Measurements from ENCODE around the gene MINK1.

MINK1 gene

DNA sequence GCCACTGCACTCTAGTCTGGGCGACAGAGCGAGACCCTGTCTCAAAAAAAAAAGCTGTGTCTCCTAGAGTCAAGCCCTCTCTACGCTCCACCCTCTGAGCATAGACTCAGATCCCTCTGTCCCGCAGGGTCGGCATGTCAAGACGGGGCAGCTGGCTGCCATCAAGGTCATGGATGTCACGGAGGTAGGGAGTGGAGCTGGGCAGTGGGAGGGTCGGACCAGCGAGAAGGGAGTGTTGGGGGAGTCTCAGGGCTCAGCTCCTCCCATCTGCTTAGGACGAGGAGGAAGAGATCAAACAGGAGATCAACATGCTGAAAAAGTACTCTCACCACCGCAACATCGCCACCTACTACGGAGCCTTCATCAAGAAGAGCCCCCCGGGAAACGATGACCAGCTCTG, 47.7 kb downstream of the MINK1 start:
- DNase-seq, result no peak

DNA sequence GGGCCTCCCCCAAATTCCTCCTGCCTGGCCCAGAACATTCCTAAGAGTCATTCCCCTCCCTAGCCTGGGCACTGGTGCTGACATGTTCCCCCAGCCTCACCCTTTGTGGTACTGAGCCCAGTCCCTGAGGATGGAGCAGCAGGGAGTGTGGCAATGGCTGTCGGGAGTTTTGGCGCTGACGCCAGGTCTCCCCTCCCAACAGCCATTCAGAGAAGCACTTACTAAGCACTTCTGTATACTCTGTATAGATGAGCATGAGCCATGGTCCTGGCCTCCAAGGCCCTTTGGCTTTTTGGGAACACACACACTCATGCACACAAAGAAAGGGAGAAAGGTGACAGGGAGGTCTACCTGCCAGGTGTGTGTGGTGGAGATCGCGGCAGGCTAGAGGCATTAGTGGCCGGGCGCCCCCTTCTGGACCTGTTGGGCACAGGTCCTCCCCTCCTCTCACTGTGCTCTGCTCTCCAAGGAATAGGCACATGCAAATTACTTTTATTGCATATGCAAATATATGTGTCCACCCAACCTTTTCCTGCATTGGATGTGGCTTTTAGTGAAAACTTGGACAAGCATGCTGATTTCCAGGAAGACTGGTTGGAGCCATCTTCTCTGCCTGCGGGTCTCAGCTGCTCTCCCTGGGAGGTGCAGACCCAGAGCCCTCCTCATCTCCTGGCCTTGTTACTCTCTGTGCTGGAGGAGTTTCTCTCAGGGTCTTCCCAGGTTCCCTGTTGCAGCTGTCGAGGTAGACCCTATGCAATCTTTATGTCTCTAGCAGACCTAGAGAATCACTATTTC, 48.8 kb downstream of the MINK1 start:
- DNase-seq, result peak; percentile 66

DNA sequence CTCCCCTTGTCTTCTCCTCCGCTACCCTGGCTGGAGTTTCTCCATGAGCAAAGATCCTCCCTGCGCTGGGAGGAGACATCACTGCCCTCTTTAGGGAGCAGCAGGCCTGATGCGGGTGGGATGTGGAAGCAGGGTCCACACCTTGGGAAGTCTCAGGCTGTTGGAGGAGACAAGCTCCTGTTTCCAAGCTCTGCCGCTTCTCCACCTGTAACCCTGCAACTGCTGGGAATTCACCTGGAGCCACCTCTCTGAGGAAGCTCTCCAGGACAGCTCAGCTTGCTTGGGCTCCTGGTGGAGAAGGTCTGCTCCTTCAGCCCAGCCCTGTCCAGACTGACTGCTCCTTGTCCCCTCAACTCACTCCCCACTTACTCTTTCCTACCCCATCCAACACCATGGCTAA, 51.3 kb downstream of the MINK1 start:
- no peak for DNase-seq

DNA sequence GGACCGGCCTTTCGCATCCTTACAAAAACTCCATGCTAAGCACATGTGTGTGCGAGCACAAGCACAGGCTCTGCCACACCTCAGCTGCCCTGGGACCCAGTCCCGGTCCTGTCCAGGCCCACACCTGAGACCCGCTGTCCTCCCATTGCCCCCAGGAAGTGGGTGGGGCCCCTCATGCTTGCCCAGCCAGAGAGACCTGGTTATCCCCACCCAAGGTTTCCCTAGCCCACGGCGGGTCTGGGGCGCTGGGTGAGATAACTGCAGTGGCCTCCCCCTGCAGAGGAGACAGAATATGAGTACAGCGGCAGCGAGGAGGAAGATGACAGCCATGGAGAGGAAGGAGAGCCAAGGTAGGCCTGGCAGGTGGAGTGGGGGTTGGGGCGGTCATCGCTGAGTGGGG, 53.7 kb downstream of the MINK1 start:
- no peak for DNase-seq

DNA sequence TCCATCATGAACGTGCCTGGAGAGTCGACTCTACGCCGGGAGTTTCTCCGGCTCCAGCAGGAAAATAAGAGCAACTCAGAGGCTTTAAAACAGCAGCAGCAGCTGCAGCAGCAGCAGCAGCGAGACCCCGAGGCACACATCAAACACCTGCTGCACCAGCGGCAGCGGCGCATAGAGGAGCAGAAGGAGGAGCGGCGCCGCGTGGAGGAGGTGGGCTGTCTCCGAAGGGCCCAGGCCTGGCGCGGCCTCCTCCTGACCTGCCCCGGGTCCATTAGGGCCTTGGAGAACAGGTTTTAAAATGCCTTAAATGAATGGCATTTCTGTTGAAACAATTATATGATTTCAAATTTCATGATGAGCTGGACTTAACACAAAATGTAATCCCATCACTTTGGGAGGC, 54.4 kb downstream of the MINK1 start:
- DNase-seq, result no peak

DNA sequence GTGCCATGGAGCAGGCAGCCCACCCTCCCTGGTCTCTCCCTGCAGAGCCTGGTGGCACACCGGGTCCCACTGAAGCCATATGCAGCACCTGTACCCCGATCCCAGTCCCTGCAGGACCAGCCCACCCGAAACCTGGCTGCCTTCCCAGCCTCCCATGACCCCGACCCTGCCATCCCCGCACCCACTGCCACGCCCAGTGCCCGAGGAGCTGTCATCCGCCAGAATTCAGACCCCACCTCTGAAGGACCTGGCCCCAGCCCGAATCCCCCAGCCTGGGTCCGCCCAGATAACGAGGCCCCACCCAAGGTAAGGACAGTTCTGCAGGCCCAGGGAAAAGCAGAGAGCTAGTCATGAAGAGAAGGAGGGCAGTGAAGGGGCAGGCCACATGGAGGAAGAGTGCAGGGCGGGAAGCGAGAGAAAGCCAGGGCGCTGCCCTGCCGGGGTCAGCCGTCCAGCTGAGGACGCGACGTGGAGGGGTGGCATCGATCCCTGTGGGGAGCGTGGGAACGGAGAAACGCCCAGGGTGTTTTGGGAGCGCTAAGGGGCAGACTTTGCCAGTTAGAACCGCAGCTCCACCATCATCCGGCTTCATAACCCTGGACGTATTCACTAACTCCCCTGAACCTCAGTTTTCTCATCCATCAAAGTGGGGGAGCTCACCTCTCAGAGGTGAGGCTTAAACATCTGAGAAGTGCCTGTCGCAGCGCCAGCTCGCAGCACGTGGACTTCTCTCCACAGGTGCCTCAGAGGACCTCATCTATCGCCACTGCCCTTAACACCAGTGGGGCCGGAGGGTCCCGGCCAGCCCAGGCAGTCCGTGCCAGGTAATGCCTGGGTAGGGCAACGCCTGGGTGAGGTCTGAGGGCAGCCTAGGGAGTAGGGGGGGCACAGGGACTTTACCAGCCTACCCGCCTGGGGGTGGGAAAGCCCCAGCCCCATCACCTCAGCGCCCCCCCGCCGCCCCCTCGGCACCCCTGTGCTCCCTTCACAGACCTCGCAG, 58.6 kb downstream of the MINK1 start:
- DNase-seq, result no peak

DNA sequence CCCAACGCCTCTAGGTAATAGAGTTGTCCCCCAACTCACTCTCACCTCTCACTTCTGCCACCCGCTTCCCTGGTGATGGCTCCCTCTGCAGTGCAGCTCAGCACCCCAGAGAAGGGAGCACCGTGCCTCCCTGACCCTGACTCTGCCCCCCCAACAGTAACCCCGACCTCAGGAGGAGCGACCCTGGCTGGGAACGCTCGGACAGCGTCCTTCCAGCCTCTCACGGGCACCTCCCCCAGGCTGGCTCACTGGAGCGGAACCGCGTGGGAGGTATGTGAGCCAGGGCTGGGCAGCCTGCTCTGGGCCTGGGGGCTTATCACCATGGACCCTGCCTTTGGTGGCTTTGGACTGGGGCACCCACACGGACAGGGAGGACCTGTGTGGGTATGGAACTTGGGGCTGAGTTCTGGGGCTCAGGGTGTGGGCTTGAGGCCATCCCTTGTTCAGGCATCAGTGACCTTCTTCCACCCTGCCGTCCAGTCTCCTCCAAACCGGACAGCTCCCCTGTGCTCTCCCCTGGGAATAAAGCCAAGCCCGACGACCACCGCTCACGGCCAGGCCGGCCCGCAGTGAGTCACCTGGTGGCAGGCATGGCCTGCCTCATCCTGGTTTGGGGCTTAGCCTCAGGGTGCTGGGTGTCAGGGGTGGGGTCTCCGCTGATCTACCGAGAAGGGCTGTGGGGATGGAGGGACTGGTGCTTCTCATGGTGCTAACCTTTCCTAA, 59.5 kb downstream of the MINK1 start:
- no peak for DNase-seq

DNA sequence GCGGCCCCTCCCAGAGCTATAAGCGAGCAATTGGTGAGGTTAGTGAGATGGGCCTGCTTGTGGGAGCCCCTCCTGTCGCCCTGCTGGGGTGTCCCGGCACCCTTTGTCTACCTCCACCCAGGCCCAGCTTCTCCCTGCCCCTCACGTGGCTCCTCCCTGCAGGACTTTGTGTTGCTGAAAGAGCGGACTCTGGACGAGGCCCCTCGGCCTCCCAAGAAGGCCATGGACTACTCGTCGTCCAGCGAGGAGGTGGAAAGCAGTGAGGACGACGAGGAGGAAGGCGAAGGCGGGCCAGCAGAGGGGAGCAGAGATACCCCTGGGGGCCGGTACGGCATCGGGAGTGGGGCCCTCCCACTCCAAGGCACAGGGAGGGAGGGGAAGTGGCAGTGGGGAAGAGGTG, 60.1 kb downstream of the MINK1 start:
- no peak for DNase-seq

DNA sequence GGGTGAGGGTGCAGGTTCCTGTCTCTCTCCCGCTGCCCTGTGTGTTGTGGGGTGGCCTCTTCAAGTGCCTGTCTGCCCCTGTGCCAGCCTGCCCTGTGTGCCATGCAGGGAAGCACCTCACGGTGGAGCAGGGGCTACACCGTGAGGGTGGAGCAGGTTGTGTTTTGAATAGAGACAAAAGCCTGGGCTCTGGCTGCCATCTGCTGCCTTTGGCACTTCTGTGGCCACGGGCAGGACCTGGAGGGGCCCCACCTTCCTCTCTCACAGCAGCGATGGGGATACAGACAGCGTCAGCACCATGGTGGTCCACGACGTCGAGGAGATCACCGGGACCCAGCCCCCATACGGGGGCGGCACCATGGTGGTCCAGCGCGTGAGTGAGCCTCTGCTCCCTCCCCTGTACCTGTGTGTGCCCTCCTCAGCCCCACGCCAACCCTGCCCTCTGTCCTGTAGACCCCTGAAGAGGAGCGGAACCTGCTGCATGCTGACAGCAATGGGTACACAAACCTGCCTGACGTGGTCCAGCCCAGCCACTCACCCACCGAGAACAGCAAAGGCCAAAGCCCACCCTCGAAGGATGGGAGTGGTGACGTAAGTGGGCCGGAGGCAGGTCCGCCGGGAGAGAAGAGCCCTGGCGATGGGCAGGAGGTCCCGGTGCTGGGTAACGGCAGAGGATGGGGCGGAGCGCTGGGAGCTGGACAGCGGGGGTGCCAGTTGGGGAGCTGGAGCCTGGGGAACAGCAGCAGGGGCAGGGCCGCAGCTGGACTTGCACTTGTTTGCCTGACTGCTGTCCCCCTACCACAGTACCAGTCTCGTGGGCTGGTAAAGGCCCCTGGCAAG, 60.8 kb downstream of the MINK1 start:
- DNase-seq, result no peak

DNA sequence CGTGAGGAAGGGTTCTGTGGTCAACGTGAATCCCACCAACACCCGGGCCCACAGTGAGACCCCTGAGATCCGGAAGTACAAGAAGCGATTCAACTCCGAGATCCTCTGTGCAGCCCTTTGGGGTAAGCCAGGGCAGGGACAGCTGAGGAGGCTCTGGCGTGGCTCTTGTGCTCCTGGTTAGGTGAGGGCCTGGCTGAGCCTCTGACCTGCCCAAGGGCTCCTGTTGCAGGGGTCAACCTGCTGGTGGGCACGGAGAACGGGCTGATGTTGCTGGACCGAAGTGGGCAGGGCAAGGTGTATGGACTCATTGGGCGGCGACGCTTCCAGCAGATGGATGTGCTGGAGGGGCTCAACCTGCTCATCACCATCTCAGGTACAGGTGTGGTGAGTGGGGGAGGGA, 62.0 kb downstream of the MINK1 start:
- DNase-seq, result no peak

DNA sequence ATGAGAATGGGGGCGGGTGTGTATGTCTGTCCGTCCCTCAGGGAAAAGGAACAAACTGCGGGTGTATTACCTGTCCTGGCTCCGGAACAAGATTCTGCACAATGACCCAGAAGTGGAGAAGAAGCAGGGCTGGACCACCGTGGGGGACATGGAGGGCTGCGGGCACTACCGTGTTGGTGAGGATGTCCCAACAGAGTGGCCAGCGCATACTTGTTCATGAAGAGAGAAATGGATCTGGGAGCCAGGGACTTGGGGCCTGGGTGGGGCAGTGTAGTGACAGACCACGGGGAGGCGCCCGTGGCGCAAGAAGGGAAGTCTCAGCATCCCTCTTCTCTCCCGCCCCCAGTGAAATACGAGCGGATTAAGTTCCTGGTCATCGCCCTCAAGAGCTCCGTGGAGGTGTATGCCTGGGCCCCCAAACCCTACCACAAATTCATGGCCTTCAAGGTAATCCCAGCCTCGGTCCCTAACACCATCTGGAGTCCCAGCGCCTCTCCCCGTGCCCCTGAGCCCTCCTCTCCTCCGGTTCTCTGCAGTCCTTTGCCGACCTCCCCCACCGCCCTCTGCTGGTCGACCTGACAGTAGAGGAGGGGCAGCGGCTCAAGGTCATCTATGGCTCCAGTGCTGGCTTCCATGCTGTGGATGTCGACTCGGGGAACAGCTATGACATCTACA, 62.7 kb downstream of the MINK1 start:
- DNase-seq, result no peak

DNA sequence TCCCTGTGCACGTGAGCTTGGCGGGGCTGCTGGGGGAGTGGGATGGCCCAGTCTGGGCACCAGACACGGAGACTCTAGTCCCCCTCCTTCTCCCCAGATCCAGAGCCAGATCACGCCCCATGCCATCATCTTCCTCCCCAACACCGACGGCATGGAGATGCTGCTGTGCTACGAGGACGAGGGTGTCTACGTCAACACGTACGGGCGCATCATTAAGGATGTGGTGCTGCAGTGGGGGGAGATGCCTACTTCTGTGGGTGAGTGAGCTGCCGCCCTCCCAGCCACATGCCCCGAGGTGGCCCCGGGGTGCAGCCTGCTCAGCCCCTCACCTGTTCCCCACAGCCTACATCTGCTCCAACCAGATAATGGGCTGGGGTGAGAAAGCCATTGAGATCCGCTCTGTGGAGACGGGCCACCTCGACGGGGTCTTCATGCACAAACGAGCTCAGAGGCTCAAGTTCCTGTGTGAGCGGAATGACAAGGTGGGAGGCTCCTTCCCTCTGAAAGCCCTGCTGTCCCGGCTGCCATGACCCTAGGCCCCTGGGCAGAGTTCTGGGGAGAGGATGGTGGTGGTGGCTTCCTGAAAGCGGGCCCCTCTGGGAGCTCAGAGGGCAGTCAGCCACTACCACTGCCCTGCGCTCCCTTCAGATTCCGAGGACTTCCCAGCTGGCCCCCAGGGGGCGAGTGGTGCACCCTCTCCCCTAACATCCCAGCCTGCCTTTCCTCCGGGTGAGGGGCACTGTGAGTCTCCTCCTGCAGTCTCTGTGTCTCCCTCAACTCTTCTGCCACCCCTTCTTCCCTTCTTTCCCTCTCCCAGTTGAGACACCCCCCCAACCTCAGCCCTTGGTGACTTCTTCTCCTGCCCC, 63.4 kb downstream of the MINK1 start:
- DNase-seq, result no peak

DNA sequence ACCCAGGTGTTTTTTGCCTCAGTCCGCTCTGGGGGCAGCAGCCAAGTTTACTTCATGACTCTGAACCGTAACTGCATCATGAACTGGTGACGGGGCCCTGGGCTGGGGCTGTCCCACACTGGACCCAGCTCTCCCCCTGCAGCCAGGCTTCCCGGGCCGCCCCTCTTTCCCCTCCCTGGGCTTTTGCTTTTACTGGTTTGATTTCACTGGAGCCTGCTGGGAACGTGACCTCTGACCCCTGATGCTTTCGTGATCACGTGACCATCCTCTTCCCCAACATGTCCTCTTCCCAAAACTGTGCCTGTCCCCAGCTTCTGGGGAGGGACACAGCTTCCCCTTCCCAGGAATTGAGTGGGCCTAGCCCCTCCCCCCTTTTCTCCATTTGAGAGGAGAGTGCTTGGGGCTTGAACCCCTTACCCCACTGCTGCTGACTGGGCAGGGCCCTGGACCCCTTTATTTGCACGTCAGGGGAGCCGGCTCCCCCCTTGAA, 64.1 kb downstream of the MINK1 start:
- DNase-seq, result no peak

DNA sequence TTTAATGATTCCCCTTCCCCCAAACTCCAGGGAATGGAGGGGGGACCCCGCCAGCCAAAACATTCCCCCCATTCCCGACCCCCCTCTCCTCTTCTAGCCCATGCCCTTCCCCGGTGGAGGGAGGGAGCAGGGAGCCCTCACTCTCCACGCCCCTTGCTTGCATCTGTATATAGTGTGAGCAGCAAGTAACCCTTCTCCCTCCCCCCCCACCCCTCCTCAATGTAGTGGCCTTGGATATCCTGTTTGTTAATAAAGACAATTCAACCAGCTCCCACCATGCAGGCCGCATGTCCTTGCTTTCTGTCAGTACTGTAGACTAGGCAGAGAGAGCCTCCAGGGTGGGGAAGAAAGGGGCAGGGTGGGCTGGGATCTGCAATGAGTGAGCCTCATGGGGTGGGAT, 64.6 kb downstream of the MINK1 start:
- DNase-seq, result no peak

DNA sequence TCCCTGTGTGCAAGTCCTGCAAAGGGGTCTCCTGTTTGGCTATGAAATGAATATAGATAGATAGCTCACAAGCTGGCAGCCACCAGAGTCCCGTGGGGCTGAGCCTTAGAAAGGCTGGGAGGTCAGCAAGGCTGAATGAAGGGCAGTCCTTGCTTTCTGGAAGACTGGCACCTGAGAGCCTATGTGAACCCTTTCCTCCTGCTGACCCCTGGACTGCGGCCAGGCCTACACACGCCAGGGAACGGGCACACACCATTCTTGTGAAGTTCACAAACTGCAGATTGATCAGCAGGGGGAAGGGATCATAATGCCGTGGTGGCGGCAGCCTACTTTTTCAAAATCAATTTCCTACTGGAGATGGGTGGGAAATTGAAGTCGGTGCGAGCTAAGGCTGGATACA, 65.2 kb downstream of the MINK1 start:
- DNase-seq, result no peak

DNA sequence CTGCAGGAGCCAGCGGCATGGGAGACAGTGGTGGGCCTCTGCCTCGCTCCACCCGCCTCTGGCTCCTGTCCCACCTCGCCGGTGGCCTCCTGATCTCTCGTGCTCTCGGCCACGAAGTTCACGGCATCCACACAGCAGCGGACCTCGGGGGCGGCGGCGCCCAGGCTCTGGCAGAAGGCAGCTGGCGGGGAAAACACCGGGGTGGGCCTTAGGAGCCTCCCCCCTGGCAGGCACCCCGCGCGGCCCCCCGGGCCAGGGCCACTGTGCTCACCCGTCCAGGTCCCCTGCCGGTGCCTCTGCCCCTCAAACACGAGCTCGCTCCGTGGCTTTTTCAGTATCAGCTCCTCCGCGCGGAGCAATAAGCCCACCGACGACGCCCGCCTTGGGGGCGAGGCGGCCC, 65.8 kb downstream of the MINK1 start:
- no peak for DNase-seq

DNA sequence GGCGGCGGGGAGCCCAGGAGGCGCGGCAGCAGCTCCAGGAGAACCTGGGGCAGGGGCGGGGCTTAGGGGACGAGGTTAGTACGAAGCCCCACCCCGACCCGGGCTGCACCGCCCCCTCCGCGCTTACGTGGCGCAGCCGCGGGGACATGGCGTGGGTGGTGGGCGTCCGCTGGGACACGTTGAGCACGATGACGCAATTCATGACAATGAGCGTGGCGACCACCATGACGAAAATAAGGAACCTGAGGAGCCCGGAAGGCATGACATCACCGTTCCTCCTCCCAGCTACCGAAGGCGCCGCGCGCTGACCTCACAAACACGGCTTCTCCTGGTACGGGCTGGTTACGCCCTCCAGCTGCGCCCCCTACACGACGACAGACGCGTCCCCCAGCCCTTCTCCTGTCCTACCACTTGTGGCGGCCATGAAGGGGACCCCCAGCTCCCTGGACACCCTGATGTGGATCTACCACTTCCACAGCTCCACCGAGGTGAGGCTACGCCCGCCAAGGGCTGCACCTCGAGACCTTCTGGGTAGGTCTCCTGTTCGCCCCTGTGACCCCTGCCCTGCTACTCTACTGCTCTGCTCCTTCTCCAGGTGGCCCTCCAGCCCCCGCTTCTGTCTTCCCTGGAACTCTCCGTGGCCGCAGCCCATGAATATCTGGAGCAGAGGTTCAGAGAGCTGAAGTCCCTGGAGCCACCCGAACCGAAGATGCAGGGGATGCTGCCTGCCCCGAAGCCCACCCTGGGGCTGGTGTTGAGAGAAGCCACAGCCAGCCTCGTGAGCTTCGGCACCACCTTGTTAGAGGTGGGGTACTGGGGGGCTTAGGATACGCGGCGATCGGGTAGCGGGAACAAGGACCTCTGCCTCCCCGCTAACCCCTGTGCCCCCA, 66.4 kb downstream of the MINK1 start, which contains the start of gene C17orf107:
TSS of gene C17orf107 (plus strand) at position 196 of the 890 bp plus-strand sequence. CDS start at position 423, 227 bp downstream.
- peak; percentile 90 for DNase-seq

DNA sequence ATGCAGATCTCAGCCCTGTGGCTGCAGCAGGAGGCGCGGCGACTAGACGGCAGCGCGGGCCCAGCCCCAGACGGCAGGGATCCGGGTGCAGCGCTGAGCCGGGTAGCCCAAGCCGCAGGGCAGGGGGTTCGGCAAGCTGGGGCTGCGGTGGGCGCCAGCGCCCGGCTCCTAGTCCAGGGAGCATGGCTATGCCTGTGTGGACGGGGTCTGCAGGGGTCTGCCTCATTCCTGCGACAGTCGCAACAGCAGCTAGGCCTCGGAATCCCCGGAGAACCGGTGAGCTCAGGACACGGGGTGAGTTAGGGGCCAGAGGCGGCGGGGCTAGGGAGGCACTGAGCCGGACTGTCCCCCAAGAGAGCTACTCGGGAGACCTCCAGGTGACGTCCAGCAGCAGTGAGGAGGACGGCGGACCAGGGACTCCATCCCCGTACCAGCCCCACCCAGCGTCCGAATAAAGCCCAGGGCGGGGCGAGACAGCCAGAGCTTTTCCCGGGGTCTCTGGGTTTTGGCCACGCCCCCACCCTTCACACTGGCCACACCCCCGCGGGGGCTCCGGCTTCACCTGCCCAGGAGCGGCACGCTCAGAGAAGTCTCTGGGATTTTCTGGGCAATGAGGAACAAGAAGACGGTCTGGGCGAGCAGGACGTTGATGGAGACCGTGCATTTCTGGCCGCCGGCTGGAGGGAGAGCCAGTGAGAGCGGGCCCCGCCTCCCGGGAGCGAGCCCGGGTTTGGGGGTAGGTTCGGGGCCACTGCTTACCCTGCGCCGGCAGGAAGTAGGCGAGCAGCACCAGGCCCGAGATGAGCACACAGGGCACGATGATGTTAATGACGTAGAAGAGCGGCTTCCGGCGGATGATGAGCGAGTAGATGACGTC, 67.3 kb downstream of the MINK1 start:
- DNase-seq, result peak; percentile 43

All from activated CD4-positive, CD25-positive, alpha-beta regulatory T cell treated with anti-CD3 and anti-CD28 coated beads, Interleukin-2, amount 50 U/mL, for 72 hours (primary cell).